Astrocyte (in vitro differentiated cells and primary cell): ENCODE data around the gene IFNGR2.

Experiments
- CTCF ChIP-seq: IDR thresholded peaks from 2 replicates; pipeline ENCODE4 v1.5.1; 2011; ENCODE audit warnings: low read depth, mild to moderate bottlenecking, inconsistent platforms, low read length, moderate library complexity; ENCODE audit not compliant: insufficient read depth
- EZH2 ChIP-seq: IDR thresholded peaks from 2 replicates; pipeline ENCODE4 v1.6.1; 2012; ENCODE audit warnings: mild to moderate bottlenecking, low read length, inconsistent platforms; ENCODE audit not compliant: insufficient read depth

GRCh38 chr21:33437140-33437539 is 33.9 kb downstream of the IFNGR2 start:
- TF ChIP-seq CTCF (no peak), EZH2 (no peak)
